ENCODE data around the gene CD2BP2.
A peak's percentile ranks its signal among the peaks of the same experiment; 100 is the strongest.

The CD2BP2 gene

DNA sequence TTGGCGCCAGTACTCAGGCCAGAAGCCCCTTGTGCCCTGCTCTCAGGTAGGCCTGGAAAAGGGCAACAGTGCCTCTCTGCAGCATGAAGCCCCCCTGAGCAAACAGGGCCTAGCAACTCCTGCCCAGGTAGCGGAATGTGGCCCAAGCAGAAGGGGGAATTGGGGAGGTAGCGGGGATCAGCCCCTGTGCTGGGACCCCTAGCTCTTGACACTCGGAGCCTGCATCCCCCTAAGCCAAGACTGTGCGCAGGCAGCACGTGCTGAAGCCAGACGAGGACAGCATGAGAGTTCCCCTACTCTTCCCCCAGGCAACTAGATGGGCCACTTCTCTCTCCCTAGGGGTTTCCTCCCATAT lies 823 bp upstream of the CD2BP2 start:
- Histone ChIP-seq H3K79me2 (ENCODE audit: insufficient read depth, low read length) (peaks cover 79% of the 10 kb centered on the region), H3K27me3 (ENCODE audit: insufficient read depth, low read length, poor library complexity, severe bottlenecking) (no peaks in the 10 kb centered on the region), H3K9me2 (replicated peaks; ENCODE audit: low read depth, low read length) (no peaks in the 10 kb centered on the region), H3K4me1 (ENCODE audit: insufficient read depth, low read length, poor library complexity, severe bottlenecking) (peaks cover 18% of the 10 kb centered on the region), H3K9me3 (ENCODE audit: insufficient read depth, low read depth, low read length) (no peaks in the 10 kb centered on the region), H4K20me1 (ENCODE audit: insufficient read depth, low read length, poor library complexity, severe bottlenecking) (peaks cover 12% of the 10 kb centered on the region), H2AFZ (ENCODE audit: low read length) (no peak overlapping the region), H3K9ac (ENCODE audit: low read depth, low read length, poor library complexity, severe bottlenecking) (peak overlapping the region; percentile 88), H3F3A (ENCODE audit: low read depth) (no peaks in the 10 kb centered on the region), H3K4me2 (ENCODE audit: low read depth, low read length, poor library complexity, severe bottlenecking) (peak overlapping the region; percentile 92), H3K4me3 (ENCODE audit: low read length, poor library complexity, severe bottlenecking) (peak overlapping the region; percentile 90), H3K36me3 (ENCODE audit: insufficient read depth, low read length) (peaks cover 47% of the 10 kb centered on the region; the same call in 1 of the 2 replicates)
- TF ChIP-seq CTCF (conservative IDR thresholded peaks at IDR 0.05; ENCODE audit: low read length) (no peak), EZH2phosphoT487 (IDR thresholded peaks at IDR 0.05; ENCODE audit: borderline replicate concordance) (no peak)

DNA sequence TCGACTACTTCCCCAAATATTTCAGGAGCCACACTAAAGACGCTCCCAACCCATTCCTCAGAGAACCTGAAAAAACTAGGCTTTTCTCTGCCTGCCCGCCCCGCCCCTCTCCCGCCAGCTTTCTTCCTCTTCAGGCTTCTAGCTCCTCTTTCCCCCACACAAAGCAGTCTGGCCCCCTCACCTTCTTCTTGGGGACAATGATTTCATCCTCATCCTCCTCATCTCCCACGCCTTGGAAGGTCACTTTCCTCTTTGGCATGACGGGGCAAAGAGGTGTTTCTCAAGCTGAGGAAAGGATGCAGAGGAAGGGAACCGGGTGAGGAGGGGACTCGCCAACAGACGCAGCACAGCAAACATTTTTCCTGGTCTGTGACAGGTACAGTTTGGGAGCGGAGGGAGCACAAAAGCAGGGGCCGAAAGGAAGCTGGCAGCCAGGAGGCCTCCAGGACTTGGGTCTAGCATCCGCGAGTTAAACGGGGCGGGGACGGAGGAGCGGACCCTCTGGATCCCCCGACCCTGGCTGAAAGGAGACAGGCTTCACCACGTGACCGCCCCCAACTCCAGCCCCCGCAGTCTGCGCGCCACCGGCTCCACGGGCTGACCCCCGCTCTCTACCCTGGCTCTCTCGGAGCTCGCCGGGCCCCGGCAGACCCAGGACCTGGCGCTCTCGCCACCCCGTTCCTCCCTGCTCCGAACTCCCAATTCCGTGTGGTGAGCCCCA lies 525 bp downstream of the CD2BP2 start:
- Histone ChIP-seq H3K4me1 (ENCODE audit: insufficient read depth, low read length, poor library complexity, severe bottlenecking) (peaks cover 28% of the 10 kb centered on the region), H3K79me2 (ENCODE audit: insufficient read depth, low read length) (peaks cover 66% of the 10 kb centered on the region), H4K20me1 (ENCODE audit: insufficient read depth, low read length, poor library complexity, severe bottlenecking) (peaks cover 12% of the 10 kb centered on the region), H3K4me2 (ENCODE audit: low read depth, low read length, poor library complexity, severe bottlenecking) (peak overlapping the region; percentile 83), H3K36me3 (ENCODE audit: insufficient read depth, low read length) (peaks cover 44% of the 10 kb centered on the region; the same call in 1 of the 2 replicates), H3F3A (ENCODE audit: low read depth) (peaks cover 5% of the 10 kb centered on the region; the same call in 1 of the 2 replicates), H3K4me3 (ENCODE audit: low read length, poor library complexity, severe bottlenecking) (peak overlapping the region; percentile 90), H3K9ac (ENCODE audit: low read depth, low read length, poor library complexity, severe bottlenecking) (peak overlapping the region; percentile 88), H3K9me2 (replicated peaks; ENCODE audit: low read depth, low read length) (no peaks in the 10 kb centered on the region), H2AFZ (ENCODE audit: low read length) (peak overlapping the region; percentile 80), H3K27me3 (ENCODE audit: insufficient read depth, low read length, poor library complexity, severe bottlenecking) (no peaks in the 10 kb centered on the region), H3K9me3 (ENCODE audit: insufficient read depth, low read depth, low read length) (no peaks in the 10 kb centered on the region)
- TF ChIP-seq CTCF (conservative IDR thresholded peaks at IDR 0.05; ENCODE audit: low read length) (no peak), EZH2phosphoT487 (IDR thresholded peaks at IDR 0.05; ENCODE audit: borderline replicate concordance) (no peak)

- Histone ChIP-seq H3K4me3 (ENCODE audit: low read length, poor library complexity, severe bottlenecking) (peak overlapping the region; percentile 90), H3K9ac (ENCODE audit: low read depth, low read length, poor library complexity, severe bottlenecking) (peak overlapping the region; percentile 88), H3K79me2 (ENCODE audit: insufficient read depth, low read length) (peaks cover 56% of the 10 kb centered on the region), H2AFZ (ENCODE audit: low read length) (no peak overlapping the region), H3F3A (ENCODE audit: low read depth) (peaks cover 5% of the 10 kb centered on the region; the same call in 1 of the 2 replicates), H3K27me3 (ENCODE audit: insufficient read depth, low read length, poor library complexity, severe bottlenecking) (no peaks in the 10 kb centered on the region), H3K9me3 (ENCODE audit: insufficient read depth, low read depth, low read length) (no peaks in the 10 kb centered on the region), H3K9me2 (replicated peaks; ENCODE audit: low read depth, low read length) (no peaks in the 10 kb centered on the region), H3K36me3 (ENCODE audit: insufficient read depth, low read length) (peaks cover 38% of the 10 kb centered on the region; the same call in 1 of the 2 replicates), H3K4me1 (ENCODE audit: insufficient read depth, low read length, poor library complexity, severe bottlenecking) (peaks cover 35% of the 10 kb centered on the region), H4K20me1 (ENCODE audit: insufficient read depth, low read length, poor library complexity, severe bottlenecking) (peaks cover 12% of the 10 kb centered on the region), H3K4me2 (ENCODE audit: low read depth, low read length, poor library complexity, severe bottlenecking) (peak overlapping the region; percentile 83)
- TF ChIP-seq EZH2phosphoT487 (IDR thresholded peaks at IDR 0.05; ENCODE audit: borderline replicate concordance) (no peak), CTCF (conservative IDR thresholded peaks at IDR 0.05; ENCODE audit: low read length) (no peak)
Measured at GRCh38 chr16:30353438-30354129, 1.5 kb downstream of the CD2BP2 start.

Measured in Loucy (cell line).